Measurements from ENCODE around the gene DOC2A. TPM values are rescaled to one million over a fixed set of nuclear protein-coding genes. Genes with fewer than 3 reads are reported as not detected.

The DOC2A gene
- total and polyA plus RNA-seq, 10 donors: 0.74 to 4.8 (median 2.5) TPM

GRCh38 chr16:30030011-30030685 is 19.3 kb upstream of the DOC2A start:
- intact Hi-C loops (cut with DNase I; ENCODE audit: low total_unique reads): no loop called here
- 22 to 26% (median 25%) methylated on average over 23 of the region's 23 CpGs for WGBS, 5 donors
- H3K27ac ChIP-seq: no peak overlapping the region
- H3K4me1 ChIP-seq: peaks cover 0 to 21% (median 12%) of the 10 kb centered on the region in 6 donors
- no peak overlapping the region for H3K4me3 ChIP-seq
- no peaks in the 10 kb centered on the region for H3K9me3 ChIP-seq
- no peak for DNase-seq
- TF ChIP-seq CTCF (IDR thresholded peaks at IDR 0.05 in 8 of 11, conservative IDR thresholded peaks at IDR 0.05 in 3 of 11) (no peak), POLR2AphosphoS5 (IDR thresholded peaks at IDR 0.05) (no peak)
- H3K36me3 ChIP-seq: no peaks in the 10 kb centered on the region
- peaks cover 7 to 100% (median 58%) of the 10 kb centered on the region in 7 donors for H3K27me3 ChIP-seq (replicated peaks in 1 of 7)

GRCh38 chr16:30028438-30029076 is 17.7 kb upstream of the DOC2A start:
- intact Hi-C loops (cut with DNase I; ENCODE audit: low total_unique reads): no loop called here
- Histone ChIP-seq H3K9me3 (no peaks in the 10 kb centered on the region), H3K4me3 (no peak overlapping the region), H3K4me1 (peaks cover 0 to 21% (median 12%) of the 10 kb centered on the region in 6 donors), H3K27ac (no peak overlapping the region), H3K36me3 (no peaks in the 10 kb centered on the region), H3K27me3 (replicated peaks in 1 of 7) (peaks cover 7 to 98% (median 52%) of the 10 kb centered on the region in 7 donors)
- TF ChIP-seq CTCF (IDR thresholded peaks at IDR 0.05 in 8 of 11, conservative IDR thresholded peaks at IDR 0.05 in 3 of 11) (no peak), POLR2AphosphoS5 (IDR thresholded peaks at IDR 0.05) (no peak), POLR2A (IDR thresholded peaks at IDR 0.05) (no peak)
- no peak for DNase-seq
- 17 to 31% (median 20%) methylated on average over 12 to 18 of the region's 18 CpGs for WGBS, 5 donors

GRCh38 chr16:30027588-30028437 is 17.0 kb upstream of the DOC2A start:
- Histone ChIP-seq H3K27me3 (replicated peaks in 1 of 7) (peaks cover 7 to 91% (median 45%) of the 10 kb centered on the region in 7 donors), H3K9me3 (no peaks in the 10 kb centered on the region), H3K36me3 (no peaks in the 10 kb centered on the region), H3K4me3 (no peak overlapping the region), H3K27ac (no peak overlapping the region), H3K4me1 (peaks cover 0 to 21% (median 12%) of the 10 kb centered on the region in 6 donors)
- WGBS, 5 donors: 40 to 54% (median 49%) methylated on average over 12 to 13 of the region's 13 CpGs
- TF ChIP-seq POLR2AphosphoS5 (IDR thresholded peaks at IDR 0.05) (no peak), CTCF (IDR thresholded peaks at IDR 0.05 in 8 of 11, conservative IDR thresholded peaks at IDR 0.05 in 3 of 11) (no peak), POLR2A (IDR thresholded peaks at IDR 0.05) (no peak)
- no peak for DNase-seq
- intact Hi-C loops (cut with DNase I; ENCODE audit: low total_unique reads): no loop called here
